PC-9 (cell line): ENCODE results near the gene LIN7B. TPM values are rescaled to one million over a fixed set of nuclear protein-coding genes. Genes with fewer than 3 reads are reported as not detected.

Experiments used
- BruUV-seq: library from RNA; stranded (reverse); fragments of 400-500 nt; replicated peaks from 2 replicates; lab custom pipeline; 2021; lab: Mats Ljungman, UMichigan
- CTCF ChIA-PET: fragments of 300-600 bp; sonication (Branson Sonifier 250); formaldehyde crosslinking; loops from one replicate; lab custom pipeline; 2022; ENCODE audit warnings: antibody characterized with exemption; lab: Charles Lee
- POLR2A ChIA-PET: fragments of 300-600 bp; sonication (Branson Sonifier 250); formaldehyde crosslinking; loops from one replicate; lab custom pipeline; 2022; ENCODE audit warnings: antibody characterized with exemption; ENCODE audit not compliant: unreplicated experiment; lab: Charles Lee
- DNase-seq, 2 experiments: peaks; one replicate each; pipeline versions ENCODE4 v3.0.0 to v3.0.0-alpha.2; 2015 to 2022; ENCODE audit warnings: mixed read lengths in 1 of 2
- H2AFZ ChIP-seq: fragments of 200-600 bp; sonication (generic); 2 replicates; pipeline ENCODE4 v1.8.1; 2017; ENCODE audit warnings: antibody characterized with exemption
- H3F3A ChIP-seq: fragments of 200-600 bp; sonication (generic); 2 replicates; pipeline ENCODE4 v1.8.1; 2017; ENCODE audit warnings: antibody characterized with exemption, mild to moderate bottlenecking, low read depth; ENCODE audit not compliant: insufficient read depth
- H3K27ac ChIP-seq: fragments of 200-600 bp; sonication (generic); 2 replicates; pipeline ENCODE4 v1.6.1; 2016; ENCODE audit warnings: mixed run types
- H3K27me3 ChIP-seq: fragments of 200-600 bp; sonication (generic); 2 replicates; pipeline ENCODE4 v1.6.1; 2016; ENCODE audit warnings: low read depth, mixed run types; ENCODE audit not compliant: insufficient read depth
- H3K36me3 ChIP-seq: fragments of 200-600 bp; sonication (generic); 2 replicates; pipeline ENCODE4 v1.6.1; 2016; ENCODE audit warnings: low read depth, mixed run types
- H3K4me1 ChIP-seq: fragments of 200-600 bp; sonication (generic); replicated peaks from 2 replicates; pipeline ENCODE4 v1.6.1; 2016; ENCODE audit warnings: mixed run types; ENCODE audit not compliant: insufficient read depth
- H3K4me2 ChIP-seq: fragments of 200-600 bp; sonication (generic); 2 replicates; pipeline ENCODE4 v1.6.1; 2017; ENCODE audit warnings: mixed run types
- H3K4me3 ChIP-seq: fragments of 200-600 bp; sonication (generic); 2 replicates; pipeline ENCODE4 v1.6.1; 2016; ENCODE audit warnings: mixed run types
- H3K79me2 ChIP-seq: fragments of 200-600 bp; sonication (generic); 2 replicates; pipeline ENCODE4 v1.6.1; 2017; ENCODE audit warnings: low read depth, mixed run types
- H3K9me2 ChIP-seq: fragments of 200-600 bp; sonication (generic); 2 replicates; pipeline ENCODE4 v1.8.1; 2017; ENCODE audit warnings: mild to moderate bottlenecking; ENCODE audit not compliant: insufficient read depth
- H3K9me3 ChIP-seq: fragments of 200-600 bp; sonication (generic); 2 replicates; pipeline ENCODE4 v1.8.1; 2016; ENCODE audit warnings: low read depth; ENCODE audit not compliant: insufficient read depth
- H4K20me1 ChIP-seq: fragments of 200-600 bp; sonication (generic); 2 replicates; pipeline ENCODE4 v1.8.1; 2017; ENCODE audit not compliant: insufficient read depth
- EZH2 ChIP-seq: fragments of 200-600 bp; sonication (generic); IDR thresholded peaks from 2 replicates; pipeline ENCODE4 v1.8.0; 2017; ENCODE audit warnings: antibody characterized with exemption, low read depth
- intact Hi-C: fragments of 100-400 bp; cut with micrococcal nuclease; formaldehyde crosslinking; loops from one replicate; pipeline ENCODE4 v1.10.0; 2022; ENCODE audit not compliant: unreplicated experiment
- total RNA-seq: library from RNA; stranded (reverse); gene quantifications from 2 replicates; pipeline ENCODE4 v1.2.3, GENCODE V29; 2021
- TF ChIP-seq, protein P1 (sequence below): fragments of 200-600 bp; sonication (generic); conservative IDR thresholded peaks from 2 replicates; pipeline ENCODE4 v1.6.1; 2017; ENCODE audit warnings: mixed run types, antibody characterized with exemption, mild to moderate bottlenecking, moderate library complexity

Gene LIN7B
- total RNA-seq, 1 experiment from 2014 or later = 7.0 TPM

DNA sequence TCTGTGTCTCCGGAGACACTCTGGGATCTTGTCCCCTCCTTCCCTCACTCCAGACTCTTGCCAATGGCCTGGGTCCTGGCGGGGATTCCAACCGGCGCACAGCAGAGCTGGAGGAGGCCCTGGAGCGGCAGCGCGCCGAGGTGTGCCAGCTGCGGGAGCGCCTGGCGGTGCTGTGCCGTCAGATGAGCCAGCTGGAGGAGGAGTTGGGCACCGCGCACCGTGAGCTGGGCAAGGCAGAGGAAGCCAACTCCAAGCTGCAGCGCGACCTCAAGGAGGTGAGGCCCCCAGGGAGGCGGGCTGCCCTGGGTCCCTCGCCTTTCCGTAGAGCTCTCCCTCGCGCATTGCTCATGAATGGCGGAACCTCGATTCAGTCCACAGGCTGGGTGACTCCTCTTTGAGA, 16.2 kb downstream of the LIN7B start:
- Histone ChIP-seq H4K20me1 (no peaks in the 10 kb centered on the region), H3K9me3 (no peaks in the 10 kb centered on the region), H3F3A (peaks cover 11% of the 10 kb centered on the region; the same call in 1 of the 2 replicates), H3K36me3 (no peaks in the 10 kb centered on the region), H3K4me3 (no peak overlapping the region), H3K27ac (no peak overlapping the region), H3K79me2 (no peaks in the 10 kb centered on the region), H3K4me1 (peaks cover 12% of the 10 kb centered on the region), H3K27me3 (no peaks in the 10 kb centered on the region), H3K4me2 (no peak overlapping the region), H2AFZ (no peak overlapping the region), H3K9me2 (no peaks in the 10 kb centered on the region)
- no peak for DNase-seq
- ChIA-PET CTCF (no interaction called here), POLR2A (no interaction called here)
- no TSS peak for BruUV-seq
- intact Hi-C loops = no loop called here
- no peak for TF ChIP-seq EZH2
- TF ChIP-seq, protein P1, sequence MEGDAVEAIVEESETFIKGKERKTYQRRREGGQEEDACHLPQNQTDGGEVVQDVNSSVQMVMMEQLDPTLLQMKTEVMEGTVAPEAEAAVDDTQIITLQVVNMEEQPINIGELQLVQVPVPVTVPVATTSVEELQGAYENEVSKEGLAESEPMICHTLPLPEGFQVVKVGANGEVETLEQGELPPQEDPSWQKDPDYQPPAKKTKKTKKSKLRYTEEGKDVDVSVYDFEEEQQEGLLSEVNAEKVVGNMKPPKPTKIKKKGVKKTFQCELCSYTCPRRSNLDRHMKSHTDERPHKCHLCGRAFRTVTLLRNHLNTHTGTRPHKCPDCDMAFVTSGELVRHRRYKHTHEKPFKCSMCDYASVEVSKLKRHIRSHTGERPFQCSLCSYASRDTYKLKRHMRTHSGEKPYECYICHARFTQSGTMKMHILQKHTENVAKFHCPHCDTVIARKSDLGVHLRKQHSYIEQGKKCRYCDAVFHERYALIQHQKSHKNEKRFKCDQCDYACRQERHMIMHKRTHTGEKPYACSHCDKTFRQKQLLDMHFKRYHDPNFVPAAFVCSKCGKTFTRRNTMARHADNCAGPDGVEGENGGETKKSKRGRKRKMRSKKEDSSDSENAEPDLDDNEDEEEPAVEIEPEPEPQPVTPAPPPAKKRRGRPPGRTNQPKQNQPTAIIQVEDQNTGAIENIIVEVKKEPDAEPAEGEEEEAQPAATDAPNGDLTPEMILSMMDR = no peak

DNA sequence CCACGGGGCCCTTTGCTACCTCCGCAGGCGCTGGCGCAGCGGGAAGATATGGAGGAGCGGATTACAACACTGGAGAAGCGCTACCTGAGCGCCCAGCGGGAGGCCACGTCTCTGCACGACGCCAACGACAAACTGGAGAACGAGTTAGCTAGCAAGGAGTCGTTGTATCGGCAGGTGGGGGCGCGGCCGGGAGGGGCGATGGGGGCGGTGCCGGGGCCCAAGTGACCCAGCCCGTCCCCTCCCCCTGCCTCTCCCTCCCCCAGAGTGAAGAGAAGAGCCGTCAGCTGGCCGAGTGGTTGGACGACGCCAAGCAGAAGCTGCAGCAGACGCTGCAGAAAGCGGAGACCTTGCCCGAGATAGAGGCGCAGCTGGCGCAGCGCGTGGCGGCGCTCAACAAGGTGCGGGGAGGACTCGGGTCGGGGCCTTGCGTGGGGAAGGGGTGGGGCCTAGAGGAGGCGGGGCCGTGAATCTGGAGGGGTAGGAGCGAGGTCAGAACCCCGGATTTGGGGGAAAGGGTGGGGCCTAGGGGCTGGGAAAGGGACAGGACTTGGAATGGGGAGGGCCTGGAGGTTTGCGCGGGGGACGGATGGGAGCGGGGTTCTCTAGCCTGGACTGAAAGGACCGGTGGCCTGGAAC, 18.9 kb downstream of the LIN7B start:
- POLR2A ChIA-PET = no interaction called here
- no peak for TF ChIP-seq EZH2
- TF ChIP-seq, protein P1 = no peak
- no peaks in the 10 kb centered on the region for H3K79me2 ChIP-seq
- H3K9me3 ChIP-seq = no peaks in the 10 kb centered on the region
- H3K9me2 ChIP-seq = no peaks in the 10 kb centered on the region
- no peak overlapping the region for H2AFZ ChIP-seq
- no peaks in the 10 kb centered on the region for H4K20me1 ChIP-seq
- CTCF ChIA-PET = no interaction called here
- intact Hi-C loops = no loop called here
- DNase-seq = peak in 1 of 2 experiments; percentile 11
- H3K4me3 ChIP-seq = no peak overlapping the region
- no peak overlapping the region for H3K4me2 ChIP-seq
- H3K27ac ChIP-seq = no peak overlapping the region
- H3K4me1 ChIP-seq = peaks cover 4% of the 10 kb centered on the region; the same call in 1 of the 2 replicates
- H3F3A ChIP-seq = no peaks in the 10 kb centered on the region; the same call in 1 of the 2 replicates
- BruUV-seq = no TSS peak
- no peaks in the 10 kb centered on the region for H3K27me3 ChIP-seq
- H3K36me3 ChIP-seq = no peaks in the 10 kb centered on the region

DNA sequence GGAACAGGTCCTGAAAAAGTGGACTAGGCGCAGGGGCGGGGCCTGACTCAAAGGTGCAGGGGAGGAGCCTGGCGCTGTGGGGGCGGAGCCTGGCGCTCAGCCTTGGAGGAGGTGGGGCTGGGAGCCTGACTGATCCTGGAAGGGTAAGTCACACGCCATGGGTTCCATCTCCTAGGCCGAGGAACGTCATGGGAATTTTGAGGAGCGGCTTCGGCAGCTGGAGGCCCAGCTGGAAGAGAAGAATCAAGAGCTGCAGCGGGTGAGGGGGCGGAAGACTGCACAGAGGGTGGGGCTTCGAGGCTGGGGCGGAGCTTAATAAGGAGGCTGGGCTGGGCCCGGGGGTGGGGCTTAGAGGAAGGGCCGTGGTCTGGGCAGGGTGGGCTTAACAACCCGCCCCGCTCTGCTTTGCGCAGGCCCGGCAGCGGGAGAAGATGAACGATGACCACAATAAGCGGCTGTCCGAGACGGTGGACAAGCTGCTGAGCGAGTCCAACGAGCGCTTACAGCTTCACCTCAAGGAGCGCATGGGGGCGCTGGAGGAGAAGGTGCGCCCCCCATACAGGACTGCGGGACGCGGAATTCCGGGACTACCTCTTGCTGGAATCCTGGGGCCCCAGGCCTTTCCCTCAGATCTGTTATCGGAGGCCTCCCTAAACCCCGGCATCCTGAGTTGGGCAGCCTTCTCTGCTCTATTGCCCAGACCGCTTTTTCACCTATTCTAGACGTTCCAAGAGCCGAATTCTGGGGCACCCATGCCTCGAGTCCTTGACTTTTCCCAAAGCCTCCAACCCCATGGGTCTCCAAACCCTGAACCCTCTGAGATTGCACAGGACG, 19.7 kb downstream of the LIN7B start:
- H4K20me1 ChIP-seq = no peaks in the 10 kb centered on the region
- H3K36me3 ChIP-seq = no peaks in the 10 kb centered on the region
- H3K27ac ChIP-seq = no peak overlapping the region
- H3K4me2 ChIP-seq = no peak overlapping the region
- TF ChIP-seq EZH2 = no peak
- TF ChIP-seq, protein P1 = no peak
- no peaks in the 10 kb centered on the region for H3K79me2 ChIP-seq
- no peaks in the 10 kb centered on the region for H3K9me2 ChIP-seq
- no TSS peak for BruUV-seq
- H2AFZ ChIP-seq = no peak overlapping the region
- H3K4me1 ChIP-seq = peaks cover under 1% of the 10 kb centered on the region; the same call in 1 of the 2 replicates
- DNase-seq = peak in 1 of 2 experiments; percentile 33
- ChIA-PET POLR2A (no interaction called here), CTCF (no interaction called here)
- no peak overlapping the region for H3K4me3 ChIP-seq
- H3K9me3 ChIP-seq = no peaks in the 10 kb centered on the region
- no peaks in the 10 kb centered on the region for H3K27me3 ChIP-seq
- H3F3A ChIP-seq = peaks cover 3% of the 10 kb centered on the region; the same call in 1 of the 2 replicates
- intact Hi-C loops = no loop called here
